ENCODE results near the gene FAM13C.

Gene FAM13C

GRCh38 chr10:59315465-59315864 lies 46.9 kb downstream of the FAM13C start:
- no peak for DNase-seq (ENCODE audit: low spot score)

- no peak for DNase-seq (ENCODE audit: low spot score)
Measured at GRCh38 chr10:59314268-59314667, 48.1 kb downstream of the FAM13C start.

DNA sequence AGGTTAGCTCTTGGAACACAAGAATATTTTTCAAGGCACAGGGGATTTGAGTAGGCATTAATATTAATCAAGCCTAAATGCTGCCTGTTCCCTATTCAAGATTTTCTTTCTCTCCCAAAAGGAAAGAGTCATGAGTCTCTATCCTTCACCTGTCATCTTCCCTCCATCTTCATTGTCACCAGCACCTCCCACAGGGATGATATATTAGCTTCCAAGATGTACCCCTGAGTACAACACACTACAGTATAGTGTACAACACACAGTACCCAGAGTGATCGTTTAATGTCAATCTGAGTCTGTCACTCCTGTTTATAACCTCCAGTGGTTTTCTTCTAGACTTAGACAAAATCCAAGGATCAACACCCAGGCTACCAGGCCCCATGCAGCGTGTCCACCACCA lies 50.1 kb downstream of the FAM13C start:
- DNase-seq (ENCODE audit: low spot score), result no peak

DNA sequence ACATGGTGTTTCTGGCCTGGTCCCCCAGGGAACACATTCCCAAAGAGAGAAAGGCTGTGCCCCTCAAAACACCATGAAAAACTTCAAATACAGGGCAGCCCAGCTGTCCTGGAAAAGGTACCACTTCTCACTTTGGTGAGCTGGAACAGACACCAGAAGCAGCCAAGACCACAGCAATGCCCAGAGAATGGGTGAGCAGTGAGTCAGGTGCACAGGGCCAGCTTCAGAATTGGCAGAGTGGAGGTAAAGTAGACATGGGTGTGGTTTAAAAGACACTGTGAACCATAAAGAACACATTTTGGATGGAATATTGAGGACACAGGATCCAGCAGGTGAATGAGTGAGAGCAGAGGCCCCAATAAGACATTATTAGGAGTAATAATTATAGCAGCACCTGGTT lies 51.3 kb downstream of the FAM13C start:
- no peak for DNase-seq (ENCODE audit: low spot score)

GRCh38 chr10:59310324-59310914 lies 51.9 kb downstream of the FAM13C start:
- DNase-seq (ENCODE audit: low spot score), result no peak

GRCh38 chr10:59304521-59305097 lies 57.7 kb downstream of the FAM13C start:
- no peak for DNase-seq (ENCODE audit: low spot score)

DNA sequence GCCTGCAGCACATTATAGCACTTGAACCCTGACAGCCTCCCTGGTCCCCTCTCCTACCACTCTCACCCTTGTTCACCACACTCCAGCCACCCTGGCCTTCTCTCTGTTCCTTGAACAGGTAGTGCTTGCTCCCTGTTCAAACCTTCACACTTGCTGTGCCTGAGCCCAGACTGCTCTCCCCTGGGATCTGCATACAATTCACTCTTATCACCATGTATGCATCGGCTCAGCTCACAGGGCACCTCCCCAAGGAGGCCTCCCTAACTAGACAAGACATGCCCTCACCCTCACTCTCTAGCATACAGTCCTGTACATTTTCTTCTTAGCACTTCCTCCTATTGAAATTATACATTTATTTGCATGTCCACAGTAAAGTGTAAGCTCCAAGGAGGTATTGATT lies 59.3 kb downstream of the FAM13C start:
- DNase-seq (ENCODE audit: low spot score), result no peak

- no peak for DNase-seq (ENCODE audit: low spot score)
Measured at GRCh38 chr10:59302381-59302780, 60.0 kb downstream of the FAM13C start.

GRCh38 chr10:59301067-59301754 lies 61.1 kb downstream of the FAM13C start:
- no peak for DNase-seq (ENCODE audit: low spot score)

DNA sequence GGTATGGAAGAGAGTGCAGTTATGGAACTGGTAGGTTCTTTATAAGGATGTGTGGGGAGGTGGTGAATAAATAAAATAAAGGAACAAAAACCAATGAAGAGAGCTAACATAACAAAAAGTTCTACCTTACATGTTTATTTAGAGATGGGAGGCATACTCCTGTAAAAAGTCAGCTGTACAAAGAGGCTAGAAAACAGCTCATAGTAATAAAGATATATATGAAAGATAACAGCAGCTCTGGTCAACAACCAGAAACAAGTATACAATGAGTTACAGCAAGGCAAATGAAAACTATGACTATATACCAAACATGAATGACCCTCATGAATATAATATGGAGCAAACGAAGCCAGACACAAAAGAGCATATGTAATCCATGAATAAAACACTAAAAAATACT lies 62.0 kb downstream of the FAM13C start:
- DNase-seq (ENCODE audit: low spot score), result no peak

- no peak for DNase-seq (ENCODE audit: low spot score)
Measured at GRCh38 chr10:59299933-59300332, 62.4 kb downstream of the FAM13C start.

DNA sequence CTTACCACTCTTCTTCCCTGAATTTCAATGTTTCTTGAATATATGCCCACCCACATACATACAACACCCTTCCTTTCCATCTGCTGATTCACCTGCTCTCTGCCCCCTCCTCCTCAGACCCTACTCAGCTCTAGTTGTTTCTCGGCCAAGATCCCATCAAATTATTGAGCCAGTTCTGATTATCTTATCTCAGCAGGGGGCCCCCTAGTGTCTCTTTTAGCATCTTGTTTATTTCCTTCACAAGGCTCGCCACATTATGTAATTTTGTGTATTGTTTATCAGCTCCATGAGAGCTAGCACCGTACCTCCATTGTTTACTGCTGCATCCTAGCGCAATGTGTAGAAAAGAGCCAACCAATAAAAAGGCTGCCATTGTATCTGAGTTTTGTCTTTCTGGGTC lies 71.9 kb downstream of the FAM13C start:
- DNase-seq (ENCODE audit: low spot score), result no peak

- no peak for DNase-seq (ENCODE audit: low spot score)
Measured at GRCh38 chr10:59289853-59290252, 72.5 kb downstream of the FAM13C start.

DNA sequence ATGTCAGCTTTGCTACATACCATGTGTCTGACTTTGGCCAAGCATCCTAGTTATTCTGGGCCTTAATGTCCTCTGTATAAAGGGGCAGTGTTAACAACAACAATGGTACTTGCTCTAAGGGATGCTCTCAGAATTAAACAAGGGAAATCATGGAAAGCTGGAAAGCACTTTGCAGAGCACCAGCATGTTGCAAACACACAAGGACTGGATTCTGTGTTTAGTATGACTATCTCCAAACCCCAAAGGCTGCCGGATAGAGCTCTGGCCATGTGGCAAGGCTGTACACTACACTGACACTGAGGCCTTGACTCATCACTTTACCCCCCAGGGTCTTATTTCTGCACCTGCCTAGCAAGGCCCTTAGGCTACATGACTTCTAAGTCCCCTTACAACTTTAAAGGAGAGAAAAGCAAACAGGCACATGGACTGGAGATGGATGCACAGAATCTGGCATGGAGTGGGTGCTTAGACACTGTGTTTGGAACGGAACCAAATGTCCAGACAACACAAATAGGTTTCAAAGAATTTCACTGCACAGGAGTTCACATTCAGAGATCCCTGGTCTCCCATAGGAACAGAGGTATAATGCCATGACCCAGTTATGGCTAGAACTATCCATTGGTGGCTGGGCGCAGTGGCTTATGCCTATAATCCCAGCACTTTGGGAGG lies 74.6 kb downstream of the FAM13C start:
- no peak for DNase-seq (ENCODE audit: low spot score)

- no peak for DNase-seq (ENCODE audit: low spot score)
Measured at GRCh38 chr10:59285848-59286247, 76.5 kb downstream of the FAM13C start.

DNA sequence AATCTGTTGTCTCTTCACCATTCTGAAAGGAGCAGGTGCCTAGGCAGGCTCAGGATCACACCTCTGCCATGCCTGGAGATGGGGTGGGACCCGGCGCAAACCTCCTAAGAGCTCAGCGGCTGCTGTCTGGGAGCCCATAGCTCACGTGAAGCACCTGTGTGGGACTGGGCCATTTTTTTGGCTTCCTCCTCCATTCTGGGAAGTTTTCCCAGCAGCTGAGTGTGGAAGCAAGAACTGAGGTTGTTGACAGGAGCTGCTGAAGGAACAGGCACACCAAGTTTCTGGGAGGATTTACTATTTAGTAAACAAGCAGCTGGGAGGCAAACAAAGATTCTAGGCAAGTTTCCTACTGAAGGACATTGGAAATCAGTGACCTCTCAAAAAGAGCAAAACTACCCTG lies 77.3 kb downstream of the FAM13C start:
- DNase-seq (ENCODE audit: low spot score), result no peak

DNA sequence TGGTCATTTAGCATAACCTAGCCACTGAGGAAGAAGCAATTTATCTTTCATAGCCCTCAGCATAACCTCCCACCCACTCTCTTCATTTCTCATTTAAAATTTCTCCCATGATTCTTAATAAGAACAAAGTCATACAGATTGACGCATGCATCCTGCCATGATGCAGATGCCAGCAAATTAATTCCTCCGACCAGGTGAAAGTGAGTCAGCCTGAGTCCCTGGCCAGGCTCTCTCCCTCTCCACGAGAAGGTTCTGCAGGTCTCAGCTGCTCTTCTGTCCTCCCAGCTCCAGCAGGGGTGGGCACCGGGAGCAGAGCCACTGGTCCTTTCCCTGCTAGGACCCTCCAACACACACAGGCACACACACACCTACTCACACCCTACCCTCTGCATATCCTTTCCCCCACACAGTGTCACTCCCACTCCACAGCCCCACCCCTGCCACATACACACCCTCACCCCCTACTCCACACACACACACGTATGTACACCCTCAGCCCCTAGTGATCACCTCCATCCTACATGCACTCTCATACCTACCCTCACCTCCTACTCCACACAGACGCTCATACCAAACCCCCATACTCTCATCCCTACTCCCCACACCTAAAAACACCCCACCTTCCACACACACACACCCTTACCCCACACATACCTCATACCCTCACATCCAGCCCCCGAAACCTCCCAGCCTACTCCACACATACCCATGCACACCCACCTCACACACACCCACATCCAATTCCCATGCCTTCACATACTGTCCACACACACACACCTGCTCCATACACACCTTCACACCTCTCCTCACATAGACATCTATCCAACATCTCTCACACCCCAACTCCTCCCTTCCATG lies 78.0 kb downstream of the FAM13C start:
- DNase-seq (ENCODE audit: low spot score), result no peak

GRCh38 chr10:59283456-59284091 lies 78.8 kb downstream of the FAM13C start:
- no peak for DNase-seq (ENCODE audit: low spot score)

DNA sequence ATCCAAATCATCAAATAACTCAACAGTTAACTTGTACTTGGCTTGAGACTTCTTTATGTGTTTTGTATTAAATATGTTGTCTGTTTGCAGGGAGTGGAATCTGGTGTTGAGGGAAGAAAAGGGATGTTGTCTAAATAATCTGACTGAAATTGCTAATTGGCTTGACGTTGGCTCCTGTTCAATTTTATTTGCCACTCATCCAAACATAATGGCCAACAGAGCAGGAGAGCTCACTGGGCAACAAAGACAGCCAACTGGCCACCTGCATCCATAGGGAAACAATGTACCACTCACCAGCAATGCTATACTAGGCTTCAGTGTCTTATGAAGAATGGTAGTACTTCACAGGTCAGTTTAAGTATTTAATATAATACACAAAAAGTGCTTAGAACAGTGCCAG lies 80.5 kb downstream of the FAM13C start:
- DNase-seq (ENCODE audit: low spot score), result no peak

- DNase-seq (ENCODE audit: low spot score), result no peak
Measured at GRCh38 chr10:59279991-59280505, 82.3 kb downstream of the FAM13C start.

DNA sequence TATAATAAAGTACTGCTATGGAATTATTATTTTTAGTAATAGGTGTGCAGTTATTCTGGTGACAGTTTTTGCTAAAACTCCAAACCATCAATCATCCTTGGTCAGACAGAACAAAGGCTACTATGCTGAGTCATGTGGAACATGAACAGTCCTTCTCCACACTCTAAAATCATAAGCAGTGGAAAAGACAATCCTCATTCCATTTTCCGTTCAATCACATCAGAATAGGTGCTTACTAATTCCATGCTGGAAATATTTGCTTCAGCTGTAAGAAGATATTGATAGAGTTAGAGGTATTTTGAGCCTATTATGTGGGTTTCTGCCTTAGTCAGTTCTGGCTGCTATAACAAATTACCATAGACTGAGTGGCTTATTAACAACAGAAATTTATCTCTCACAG lies 82.9 kb downstream of the FAM13C start:
- no peak for DNase-seq (ENCODE audit: low spot score)

DNA sequence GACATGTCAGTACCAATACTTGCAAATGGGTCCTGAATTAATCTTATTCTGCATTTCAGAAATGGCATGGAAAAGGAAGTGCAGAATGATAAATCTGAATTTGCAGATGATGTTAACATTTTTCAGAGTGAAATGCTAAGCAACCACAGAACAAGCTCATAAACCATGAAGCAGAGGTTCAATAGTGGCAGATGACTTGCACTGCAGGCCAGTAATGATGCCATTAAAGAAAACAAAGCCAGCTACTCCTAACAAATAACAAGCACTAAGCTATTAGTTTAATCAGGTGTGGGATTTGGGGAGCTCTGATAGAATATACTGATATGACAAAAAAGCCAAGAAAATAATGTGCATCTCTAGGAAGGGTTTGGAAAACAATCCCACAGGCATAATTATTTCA lies 85.4 kb downstream of the FAM13C start:
- no peak for DNase-seq (ENCODE audit: low spot score)

Measured in AG08396 (cell line).